NCI-H2171 treated with DMSO at 0.1 percent for 48 hours (cell line): Measurements from ENCODE around the gene LRRC43.
A peak's percentile ranks its signal among the peaks of the same experiment; 100 is the strongest.

Source experiments
- DNase-seq: peaks from one replicate; lab custom pipeline; 2025; lab: John Stamatoyannopoulos, UW

LRRC43 gene, protein sequence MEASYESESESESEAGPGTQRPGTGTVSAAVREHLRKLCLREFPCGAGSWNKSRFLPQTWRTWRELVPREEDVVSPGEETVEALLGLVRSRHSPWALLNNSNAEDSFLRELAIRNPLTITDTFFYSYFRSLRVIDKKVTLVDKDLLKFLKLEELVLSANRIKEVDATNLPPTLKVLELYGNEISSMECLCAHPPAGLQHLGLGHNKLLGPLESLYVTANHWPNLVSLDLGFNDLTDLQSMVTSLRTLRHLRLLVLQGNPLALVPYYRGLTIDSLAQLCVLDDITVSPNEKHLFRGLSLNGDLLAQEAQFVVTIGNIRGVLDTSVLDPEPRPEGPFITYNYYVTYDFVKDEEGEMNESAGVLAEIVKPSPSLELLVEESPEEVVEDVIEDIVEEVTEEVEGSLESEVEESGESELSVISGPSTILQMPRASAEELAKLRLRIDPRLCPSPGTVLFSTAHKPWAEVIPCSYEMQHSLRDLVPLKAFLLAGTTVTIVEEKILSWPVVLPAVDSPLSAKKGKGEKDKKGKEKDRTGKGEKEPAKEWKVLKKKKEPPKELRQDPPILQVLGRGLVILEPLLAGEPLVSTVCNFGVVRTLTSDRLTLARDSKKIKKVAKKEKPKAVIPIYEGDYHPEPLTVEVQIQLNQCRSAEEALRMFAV

DNA sequence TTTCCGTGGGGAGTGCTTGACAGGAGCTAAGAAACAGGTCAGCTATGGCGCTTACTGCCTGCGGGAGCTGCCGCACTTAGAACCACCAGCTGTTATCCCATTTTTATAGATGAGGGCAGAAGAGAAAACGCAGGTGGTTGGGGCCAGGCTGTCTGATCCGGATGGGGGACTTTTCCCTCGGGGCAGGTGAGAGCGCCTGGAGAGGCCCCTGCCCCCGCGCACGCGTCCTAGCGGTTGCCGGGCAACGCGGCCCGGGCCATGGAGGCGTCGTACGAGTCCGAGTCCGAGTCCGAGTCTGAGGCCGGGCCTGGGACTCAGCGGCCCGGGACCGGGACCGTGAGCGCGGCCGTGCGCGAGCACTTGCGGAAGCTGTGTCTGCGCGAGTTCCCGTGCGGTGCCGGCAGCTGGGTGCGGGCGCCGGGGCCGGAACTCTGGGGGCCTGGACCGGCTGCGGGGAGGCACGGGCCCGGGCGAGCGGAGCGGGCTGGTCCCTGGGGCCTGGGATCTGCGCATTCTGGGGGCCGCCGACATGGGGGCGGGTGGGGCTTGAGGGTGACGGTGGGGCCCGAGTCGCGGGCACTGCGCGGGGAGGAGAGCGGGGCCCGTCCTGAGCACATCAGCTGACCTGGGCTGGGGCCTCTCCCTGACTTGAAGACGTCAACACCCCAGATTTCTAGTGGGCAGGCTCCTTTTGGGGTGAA lies at the start of gene LRRC43:
Gene LRRC43, plus strand, starts transcription at position 237 of the 701 bp plus-strand sequence. Its CDS starts 22 bp downstream, at position 259.
- DNase-seq: peak; percentile 96

DNA sequence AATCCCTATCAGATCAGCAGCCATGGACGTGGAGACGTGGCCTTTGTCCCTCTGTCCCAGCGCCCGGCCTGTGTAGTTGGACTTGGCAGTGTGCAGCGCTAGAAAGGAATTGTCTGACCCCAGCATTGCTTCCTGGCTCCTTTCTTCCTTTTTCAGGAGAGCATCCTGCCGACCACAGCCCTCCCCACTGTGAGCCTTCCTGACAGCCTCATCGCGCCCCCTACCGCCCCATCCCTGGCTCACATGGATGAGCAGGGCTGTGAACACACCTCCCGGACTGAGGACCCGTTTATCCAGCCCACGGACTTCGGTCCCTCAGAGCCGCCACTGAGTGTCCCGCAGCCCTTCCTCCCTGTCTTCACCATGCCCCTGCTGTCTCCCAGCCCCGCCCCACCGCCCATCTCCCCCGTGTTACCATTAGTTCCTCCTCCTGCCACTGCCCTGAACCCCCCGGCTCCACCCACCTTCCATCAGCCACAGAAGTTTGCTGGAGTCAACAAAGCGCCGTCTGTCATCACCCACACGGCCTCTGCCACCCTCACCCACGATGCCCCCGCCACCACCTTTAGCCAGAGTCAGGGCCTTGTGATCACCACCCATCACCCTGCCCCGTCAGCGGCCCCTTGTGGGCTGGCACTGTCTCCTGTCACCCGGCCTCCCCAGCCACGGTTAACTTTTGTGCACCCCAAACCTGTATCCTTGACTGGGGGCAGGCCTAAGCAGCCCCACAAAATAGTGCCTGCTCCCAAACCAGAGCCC lies 49.6 kb upstream of the LRRC43 start:
- DNase-seq: no peak

DNA sequence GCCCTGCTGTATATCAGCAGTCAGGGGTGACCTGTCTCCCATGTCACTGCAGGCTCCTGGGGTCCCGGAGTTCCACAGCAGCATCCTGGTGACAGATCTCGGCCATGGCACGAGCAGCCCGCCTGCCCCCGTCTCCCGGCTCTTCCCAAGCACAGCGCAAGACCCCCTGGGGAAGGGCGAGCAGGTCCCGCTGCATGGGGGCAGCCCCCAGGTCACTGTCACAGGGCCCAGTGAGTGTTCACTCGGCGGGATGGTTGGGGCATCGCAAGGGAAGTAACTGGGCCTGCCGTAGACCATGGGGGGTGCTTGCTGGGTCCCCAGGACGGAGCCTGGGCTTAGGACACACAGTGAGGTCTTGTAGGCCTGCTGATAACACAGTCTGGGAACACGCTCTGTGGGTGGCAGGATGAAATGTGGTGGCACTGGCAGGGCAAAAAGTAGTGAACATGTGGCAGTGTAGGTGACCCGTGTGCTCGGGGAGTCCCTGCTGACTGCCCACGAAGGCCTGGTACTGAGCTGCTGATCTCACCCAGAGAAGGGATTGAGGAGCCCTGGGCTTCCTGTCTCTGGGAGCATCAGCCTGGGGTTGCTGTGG lies 47.4 kb upstream of the LRRC43 start:
- DNase-seq: no peak

DNA sequence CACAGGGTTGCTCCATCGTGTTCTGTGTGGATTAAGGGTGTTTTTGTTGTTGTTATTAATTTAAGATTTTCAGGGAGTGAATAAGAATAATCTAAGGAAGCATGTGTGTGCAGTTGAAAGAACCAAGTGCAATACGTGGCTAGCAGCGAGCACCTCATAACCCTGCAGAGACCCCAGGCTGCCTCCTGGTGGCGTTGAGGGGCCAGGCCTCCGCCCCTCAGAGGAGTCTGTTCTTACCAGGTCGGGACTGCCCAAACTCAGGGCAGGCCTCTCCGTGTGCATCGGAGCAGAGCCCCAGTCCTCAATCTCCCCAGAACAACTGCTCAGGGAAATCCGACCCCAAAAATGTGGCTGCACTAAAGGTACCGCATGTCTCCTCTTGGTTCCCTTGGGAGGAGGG lies 45.7 kb upstream of the LRRC43 start:
- peak; percentile 75 for DNase-seq

DNA sequence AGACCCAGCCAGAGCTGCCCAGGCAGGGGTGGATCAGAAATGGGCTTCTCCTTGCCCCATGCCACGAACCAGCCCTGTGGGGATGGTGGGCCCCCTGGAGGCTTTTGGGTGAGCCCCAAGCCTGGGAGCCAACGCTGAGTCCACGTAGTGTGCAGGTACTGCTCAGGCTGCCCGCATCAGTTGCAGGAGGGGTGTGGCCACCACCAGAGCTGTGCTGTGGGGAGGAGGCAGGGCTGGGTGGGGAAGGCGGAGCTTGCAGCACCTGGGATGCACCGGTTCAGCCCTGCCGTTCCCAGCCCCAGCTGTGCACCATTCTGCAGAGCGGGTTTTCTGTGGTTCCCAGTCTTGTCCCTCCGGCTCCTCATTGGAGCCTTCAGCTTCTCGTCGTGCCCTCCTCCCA lies 45.2 kb upstream of the LRRC43 start:
- peak; percentile 86 for DNase-seq

DNA sequence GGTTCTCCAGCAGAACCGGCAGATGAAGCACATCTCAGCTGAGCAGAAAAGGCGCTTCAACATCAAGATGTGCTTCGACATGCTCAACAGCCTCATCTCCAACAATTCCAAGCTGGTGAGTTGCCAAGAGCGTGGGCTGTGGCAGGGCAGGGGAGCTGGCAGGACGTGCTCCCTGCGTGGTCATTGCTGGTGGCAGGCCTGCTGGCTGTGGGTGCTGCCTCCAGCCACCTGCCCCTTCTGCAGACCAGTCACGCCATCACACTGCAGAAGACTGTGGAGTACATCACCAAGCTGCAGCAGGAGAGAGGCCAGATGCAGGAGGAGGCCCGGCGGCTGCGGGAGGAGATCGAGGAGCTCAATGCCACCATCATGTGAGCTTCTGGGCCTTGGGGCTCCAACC lies 44.7 kb upstream of the LRRC43 start:
- no peak for DNase-seq

DNA sequence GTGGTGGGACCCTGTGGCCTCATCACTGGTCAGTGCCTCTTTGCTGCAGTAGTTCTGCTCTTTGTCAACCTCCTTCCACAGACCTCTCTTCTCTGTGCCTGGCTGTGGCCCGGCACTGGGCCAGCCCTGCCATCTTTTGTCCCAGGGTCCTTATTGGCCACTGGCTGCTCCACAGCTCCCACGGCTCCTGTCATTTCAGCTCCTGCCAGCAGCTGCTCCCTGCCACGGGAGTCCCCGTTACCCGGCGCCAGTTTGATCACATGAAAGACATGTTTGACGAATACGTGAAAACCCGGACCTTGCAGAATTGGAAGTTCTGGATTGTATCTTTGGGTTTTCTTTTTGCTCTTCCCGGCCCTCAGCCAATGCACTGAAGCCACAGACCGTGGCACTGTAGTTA lies 44.3 kb upstream of the LRRC43 start:
- DNase-seq: no peak

DNA sequence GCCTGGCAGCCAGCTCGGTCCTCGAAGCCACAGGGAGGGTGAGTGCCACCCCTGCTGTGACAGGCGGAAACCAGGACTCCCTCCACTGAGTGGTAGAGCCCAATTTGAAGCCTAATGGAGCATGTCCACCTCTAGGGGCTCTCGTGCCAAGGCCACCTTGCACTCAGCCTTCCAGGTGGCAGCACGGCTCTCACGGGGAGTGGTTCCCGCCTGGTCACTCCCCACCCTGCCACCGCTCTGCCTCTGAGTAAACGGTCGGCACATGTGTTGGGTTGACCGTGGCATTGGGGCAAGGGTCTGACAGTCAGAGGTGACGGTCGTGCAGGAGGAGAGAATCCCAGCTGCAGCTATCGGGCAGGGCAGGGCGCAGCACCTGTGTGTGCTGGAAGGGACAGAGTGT lies 43.7 kb upstream of the LRRC43 start:
- DNase-seq: no peak

DNA sequence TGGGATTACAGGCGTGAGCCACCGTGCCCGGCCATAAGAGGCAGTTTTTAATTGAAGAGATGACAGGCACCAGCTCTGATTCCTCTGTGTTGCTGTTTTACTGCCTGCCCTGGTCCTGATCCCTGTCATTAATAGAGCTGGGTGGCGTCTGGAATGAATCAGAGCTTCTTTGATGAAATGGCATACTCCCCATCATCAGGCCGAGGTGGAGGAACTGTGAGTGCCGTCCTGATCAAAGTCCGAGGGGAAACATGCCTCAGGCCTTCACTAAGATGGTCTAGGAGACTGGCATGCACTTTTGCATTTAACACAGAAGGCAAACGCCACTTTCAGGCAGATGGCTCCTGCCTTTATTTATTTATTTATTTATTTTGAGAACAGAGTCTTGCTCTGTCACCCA lies 43.0 kb upstream of the LRRC43 start:
- no peak for DNase-seq

DNA sequence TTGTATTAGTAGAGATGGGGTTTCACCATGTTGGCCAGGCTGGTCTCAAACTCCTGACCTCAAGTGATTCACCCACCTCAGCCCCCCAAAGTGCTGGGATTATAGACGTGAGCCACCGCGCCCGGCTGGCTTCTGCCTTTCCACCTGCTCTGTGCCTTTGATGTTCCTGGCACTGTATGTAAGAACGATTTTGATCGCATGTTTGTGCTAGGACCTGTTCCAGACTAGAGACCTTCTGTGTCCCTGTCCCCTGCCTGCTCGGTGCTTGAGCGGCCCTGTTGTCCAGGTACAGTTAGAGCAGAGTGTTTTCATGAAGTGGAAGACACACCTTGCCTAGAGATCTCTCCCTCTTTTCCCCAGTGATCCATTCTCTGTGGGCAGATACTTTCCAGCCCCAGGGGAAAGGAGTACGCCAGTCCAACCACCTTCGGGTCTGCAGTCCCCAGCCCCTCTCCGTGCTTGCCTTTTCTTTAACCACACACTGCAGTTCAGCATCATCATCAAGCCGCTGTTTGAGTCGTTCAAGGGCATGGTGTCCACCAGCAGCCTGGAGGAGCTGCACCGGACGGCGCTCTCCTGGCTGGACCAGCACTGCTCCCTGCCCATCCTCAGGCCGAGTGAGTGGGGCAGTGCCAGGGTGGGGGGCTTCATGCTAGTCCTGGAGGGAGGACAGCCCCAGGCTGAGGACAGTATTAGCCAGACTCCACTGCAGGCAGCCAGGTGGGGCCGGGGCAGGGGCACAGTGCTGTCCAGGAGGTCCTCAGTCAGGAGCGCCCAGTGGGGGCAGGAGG lies 42.3 kb upstream of the LRRC43 start:
- no peak for DNase-seq

DNA sequence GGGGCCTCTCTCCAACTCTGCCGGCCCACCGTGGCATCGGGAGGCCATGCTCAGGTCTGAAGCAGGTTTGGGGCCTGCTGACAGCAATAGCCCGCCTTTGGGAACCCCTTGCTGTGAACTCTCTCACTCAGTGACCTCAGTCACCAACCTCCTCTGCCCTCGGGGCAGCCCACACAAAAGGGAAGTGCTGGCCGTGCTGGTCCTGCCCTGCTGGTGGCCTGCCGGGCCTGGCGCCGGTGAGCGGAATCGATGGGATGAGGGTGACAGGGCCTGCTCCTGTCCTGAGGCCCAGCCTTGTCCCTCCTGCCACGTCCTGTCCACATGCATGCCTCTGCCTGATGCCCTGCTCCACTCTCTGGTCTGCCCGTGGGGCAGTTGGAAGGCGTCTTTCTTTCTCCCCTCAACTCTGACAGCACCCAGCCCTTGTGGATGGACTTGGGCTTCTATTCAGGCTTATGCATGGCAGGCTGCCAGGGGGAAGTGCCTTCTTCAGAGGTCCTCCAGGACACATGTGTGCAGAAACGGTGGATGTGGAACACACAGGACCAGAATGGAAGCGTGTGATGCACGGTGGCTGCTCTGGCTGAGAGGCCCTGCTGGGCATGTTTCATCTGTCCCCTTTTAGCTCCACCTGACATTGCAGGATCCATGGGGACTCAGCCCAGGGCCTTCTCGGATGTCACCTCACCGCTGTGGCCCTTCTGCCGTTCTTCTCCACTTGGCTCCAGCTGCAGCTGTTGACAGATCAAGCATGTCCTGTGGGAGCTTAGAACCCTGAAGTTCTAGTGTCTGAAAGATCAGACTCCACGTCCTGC lies 40.8 kb upstream of the LRRC43 start:
- DNase-seq: peak; percentile 22

DNA sequence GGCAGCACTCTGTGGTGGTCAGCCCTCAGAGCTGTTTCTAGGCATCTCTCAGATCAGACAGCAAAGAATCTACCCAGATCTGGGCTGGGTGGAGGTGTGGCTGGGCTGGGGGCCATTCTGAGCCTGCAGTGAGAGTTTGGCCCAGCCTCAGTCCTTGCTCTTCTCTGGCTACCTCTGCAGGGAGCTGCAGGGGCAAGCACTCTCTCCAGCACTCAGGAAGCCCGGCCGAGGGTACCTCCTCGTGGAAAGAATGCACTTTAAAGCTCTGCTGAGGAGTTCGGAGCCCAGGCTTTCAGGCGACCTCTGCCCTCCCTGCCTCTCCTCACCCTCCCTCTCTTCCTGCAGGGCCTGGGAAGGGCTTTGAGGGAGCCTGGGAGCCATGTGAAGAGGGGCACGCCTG lies 40.1 kb upstream of the LRRC43 start:
- no peak for DNase-seq

DNA sequence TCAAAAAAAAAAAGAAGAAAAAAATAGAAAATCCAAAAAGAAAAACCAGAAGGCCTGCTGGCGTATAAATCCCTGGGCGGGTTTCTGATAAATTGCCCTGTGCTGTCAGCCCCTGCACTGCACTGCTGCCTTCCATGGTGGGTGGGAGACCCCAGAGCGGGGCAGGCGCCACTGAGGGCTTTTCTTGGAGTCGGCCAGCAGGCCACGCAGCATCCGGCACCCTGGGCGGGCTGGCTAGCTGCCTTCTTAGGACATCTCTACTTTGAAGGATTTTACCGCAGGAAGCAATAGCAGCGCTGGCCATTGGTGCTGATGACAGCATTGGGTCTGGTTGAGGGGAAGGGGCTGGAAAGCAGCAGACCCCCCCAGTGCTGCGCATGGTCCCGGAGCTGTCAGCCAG lies 38.0 kb upstream of the LRRC43 start:
- no peak for DNase-seq

DNA sequence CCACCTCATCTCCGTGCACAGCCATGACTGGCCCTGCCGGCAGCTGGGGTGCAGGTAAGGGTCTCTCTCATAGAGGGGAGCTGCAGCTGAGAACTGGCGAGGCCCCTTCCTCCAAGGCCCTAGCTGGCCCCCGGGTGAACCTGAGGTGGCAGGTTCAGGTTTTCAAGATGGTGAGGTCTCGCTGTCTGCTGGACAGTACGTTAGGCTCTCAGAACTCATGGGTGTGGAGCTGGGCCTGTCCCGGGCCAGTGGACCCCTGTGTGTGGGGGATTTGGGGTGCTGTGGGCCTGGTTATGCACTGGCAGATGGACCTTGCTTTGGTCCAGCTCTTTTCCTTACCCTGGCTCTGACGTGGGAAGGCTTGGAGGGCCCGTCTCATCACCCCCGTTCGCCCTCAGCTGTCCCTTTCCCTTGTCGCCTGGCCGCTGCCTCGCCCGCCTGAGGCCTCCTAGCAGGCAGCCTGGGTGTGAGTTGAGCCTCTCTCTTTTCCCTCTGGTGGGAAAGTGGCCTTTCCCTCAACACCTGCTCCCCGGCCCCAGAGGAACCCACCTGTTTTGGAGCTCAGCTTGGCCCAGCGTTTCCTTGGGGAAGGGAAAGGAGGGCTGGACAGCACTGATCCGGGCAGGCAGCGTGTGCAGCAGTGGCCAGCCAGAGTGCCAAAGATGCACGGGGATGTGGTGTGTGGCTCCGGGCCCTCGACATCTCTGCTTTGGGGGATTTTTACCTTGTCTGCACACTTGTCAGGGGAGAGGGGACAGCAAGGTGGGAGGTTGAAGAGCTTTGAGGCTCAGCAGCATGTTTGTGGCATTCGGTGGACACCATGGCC lies 37.2 kb upstream of the LRRC43 start:
- no peak for DNase-seq

DNA sequence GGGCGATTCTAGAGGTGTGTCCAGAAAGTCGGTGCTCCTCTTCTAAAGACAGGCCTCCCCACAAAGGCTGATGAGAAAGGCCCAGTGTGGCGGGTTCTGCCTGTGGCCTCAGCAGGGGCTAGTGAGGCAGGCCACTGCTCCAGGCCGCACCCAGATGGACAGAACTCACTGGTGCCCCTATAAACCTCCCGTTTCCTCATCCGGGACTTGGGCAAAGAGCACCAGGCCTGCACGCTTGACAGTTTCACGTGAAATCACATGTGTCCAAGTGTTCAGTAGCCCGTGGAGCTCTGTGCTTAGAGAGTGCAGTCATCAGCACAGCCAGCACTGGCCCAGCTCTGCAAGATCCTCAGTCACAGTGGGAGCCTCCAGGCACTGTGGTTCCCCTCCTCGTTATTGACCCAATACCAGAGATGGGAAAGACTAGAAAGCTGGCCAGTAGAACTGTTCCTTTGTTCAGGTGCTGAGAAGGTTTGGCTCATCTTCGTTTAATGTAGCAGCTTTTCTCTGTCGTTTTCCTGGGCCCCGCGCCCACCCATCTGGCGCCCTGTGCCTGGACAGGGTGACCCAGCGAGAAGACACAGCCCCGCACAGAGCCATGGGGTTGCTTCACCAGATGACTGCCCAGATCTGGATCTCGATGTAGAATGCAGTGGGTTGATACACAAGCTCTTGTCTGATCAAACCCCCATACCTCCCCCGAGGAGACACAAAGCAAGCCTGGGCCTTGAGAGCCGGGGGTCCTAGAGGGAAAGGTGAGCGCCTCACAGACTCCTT lies 35.2 kb upstream of the LRRC43 start:
- DNase-seq: no peak

DNA sequence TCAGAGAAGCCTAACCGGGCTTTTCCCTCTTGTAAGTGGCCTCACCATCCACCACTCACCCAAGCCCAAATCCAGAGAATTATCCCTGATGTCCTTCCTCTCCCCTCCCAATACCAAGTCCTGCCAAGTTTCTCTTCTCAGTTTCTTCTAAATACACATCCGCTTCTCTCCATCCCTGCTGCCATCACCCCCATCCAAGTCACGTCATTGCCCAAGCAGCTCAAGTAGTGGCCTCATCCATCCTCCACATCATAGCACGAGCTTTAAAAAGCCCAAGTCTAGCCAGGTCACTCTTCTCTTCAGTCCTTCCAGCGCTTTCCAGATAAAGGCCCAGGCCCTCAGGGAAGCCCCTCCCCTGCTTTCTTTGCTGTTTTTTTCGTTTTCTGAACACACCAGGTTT lies 34.3 kb upstream of the LRRC43 start:
- no peak for DNase-seq

DNA sequence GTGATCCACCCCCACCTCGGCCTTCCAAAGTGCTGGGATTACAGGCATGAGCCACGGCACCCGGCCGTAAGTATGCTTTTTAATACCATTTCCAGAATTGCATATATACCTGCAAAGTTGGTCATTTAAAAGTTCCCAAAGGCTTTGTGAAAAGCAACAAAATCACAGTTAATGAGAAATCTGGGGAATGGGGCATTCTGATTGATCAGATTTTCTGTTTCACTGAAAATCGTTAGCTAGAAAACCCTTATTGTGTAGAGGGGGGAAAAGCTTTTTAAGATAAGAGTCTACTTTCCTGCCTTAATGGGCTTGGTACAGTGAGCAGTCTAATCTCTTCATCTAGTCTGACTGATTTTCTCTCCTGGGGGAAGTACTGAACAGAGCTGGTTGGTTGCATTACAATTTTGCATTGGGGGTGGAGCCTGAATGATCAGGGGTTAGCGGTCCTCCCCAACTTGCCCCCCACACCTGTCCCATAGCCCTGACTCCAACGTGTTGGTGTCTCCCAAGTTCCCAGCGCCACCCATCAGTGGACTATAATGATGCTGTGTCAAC lies 32.7 kb upstream of the LRRC43 start:
- no peak for DNase-seq

DNA sequence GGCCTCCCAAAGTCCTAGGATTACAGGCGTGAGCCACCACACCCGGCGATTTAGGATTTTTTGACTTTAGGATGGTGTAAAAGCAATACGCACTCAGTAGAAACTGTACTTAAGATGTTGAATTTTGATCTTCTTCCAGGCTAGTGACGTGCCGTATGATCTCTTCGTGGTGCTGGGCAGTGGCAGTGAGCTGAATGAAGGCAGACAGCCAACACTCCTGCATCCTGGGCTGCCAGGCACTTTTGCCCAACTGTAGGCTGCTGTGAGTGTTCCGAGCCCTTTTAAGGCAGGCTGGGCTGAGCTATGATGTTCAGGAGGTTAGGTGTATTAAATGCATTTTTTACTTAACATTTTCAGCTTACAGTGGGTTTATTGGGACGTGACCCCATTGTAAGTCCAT lies 30.2 kb upstream of the LRRC43 start:
- no peak for DNase-seq
